Keratinocyte (primary cell): Measurements from ENCODE around the gene TCFL5. TPM values are rescaled to one million over a fixed set of nuclear protein-coding genes. Genes with fewer than 3 reads are reported as not detected.

Source experiments
- DNase-seq: peaks from one replicate; pipeline ENCODE4 v3.0.0-alpha.2; 2011; ENCODE audit warnings: low read depth, missing footprints, low spot score
- FAIRE-seq: peaks from 2 replicates; lab custom pipeline; 2011; peaks lifted over from hg19 to GRCh38; lab: Jason Lieb, UNC
- H2AFZ ChIP-seq: 2 replicates; pipeline ENCODE4 v1.6.0; 2012; ENCODE audit warnings: low read length, control low read depth, inconsistent platforms; ENCODE audit not compliant: control insufficient read depth
- H3K27ac ChIP-seq: 2 replicates; pipeline ENCODE4 v1.5.1; 2011; ENCODE audit warnings: low read length; ENCODE audit not compliant: control insufficient read depth, insufficient read depth
- H3K27me3 ChIP-seq: 3 replicates; pipeline ENCODE4 v1.6.0; 2011; ENCODE audit warnings: low read length; ENCODE audit not compliant: control insufficient read depth, insufficient read depth; ENCODE audit errors: extremely low read depth
- H3K36me3 ChIP-seq, 2 experiments: 2 replicates in 1 of 2; 3 replicates in 1 of 2; pipeline ENCODE4 v1.5.1; 2011; ENCODE audit warnings: low read length in 2 of 2, mild to moderate bottlenecking in 1 of 2; ENCODE audit not compliant: control insufficient read depth in 2 of 2, insufficient read depth in 2 of 2; ENCODE audit errors: extremely low read depth in 1 of 2
- H3K4me1 ChIP-seq: 3 replicates; pipeline ENCODE4 v1.5.1; 2011; ENCODE audit warnings: low read length; ENCODE audit not compliant: control insufficient read depth, insufficient read depth; ENCODE audit errors: extremely low read depth
- H3K4me2 ChIP-seq: 3 replicates; pipeline ENCODE4 v1.6.0; 2011; ENCODE audit warnings: low read depth, low read length; ENCODE audit not compliant: control insufficient read depth, insufficient read depth; ENCODE audit errors: extremely low read depth
- H3K4me3 ChIP-seq, 3 experiments: fragments of 200-600 bp in 1 of 3; sonication (generic) in 1 of 3; 2 replicates in 2 of 3; 3 replicates in 1 of 3; pipeline ENCODE4 v1.5.1; 2011 to 2016; ENCODE audit warnings: low read length in 3 of 3, mild to moderate bottlenecking in 3 of 3, control low read depth in 2 of 3, inconsistent platforms in 1 of 3, low read depth in 1 of 3, mixed read lengths in 1 of 3, mixed run types in 1 of 3, moderate library complexity in 1 of 3; ENCODE audit not compliant: control insufficient read depth in 2 of 3, insufficient read depth in 2 of 3; ENCODE audit errors: extremely low read depth in 1 of 3
- H3K79me2 ChIP-seq: 2 replicates; pipeline ENCODE4 v1.6.0; 2012; ENCODE audit warnings: low read length; ENCODE audit not compliant: control insufficient read depth, insufficient read depth
- H3K9ac ChIP-seq: 3 replicates; pipeline ENCODE4 v1.6.0; 2011; ENCODE audit warnings: low read length; ENCODE audit not compliant: control insufficient read depth, insufficient read depth; ENCODE audit errors: extremely low read depth
- H3K9me1 ChIP-seq: 3 replicates; pipeline ENCODE4 v1.6.0; 2011; ENCODE audit warnings: low read length; ENCODE audit not compliant: control insufficient read depth, insufficient read depth; ENCODE audit errors: extremely low read depth
- H3K9me3 ChIP-seq: 2 replicates; pipeline ENCODE4 v1.5.1; 2012; ENCODE audit warnings: low read depth, low read length; ENCODE audit not compliant: control insufficient read depth
- H4K20me1 ChIP-seq: 3 replicates; pipeline ENCODE4 v1.6.0; 2011; ENCODE audit warnings: low read length; ENCODE audit not compliant: control insufficient read depth, insufficient read depth; ENCODE audit errors: extremely low read depth
- CTCF ChIP-seq, 3 experiments: IDR thresholded peaks in 1 of 3; conservative IDR thresholded peaks in 1 of 3; optimal IDR thresholded peaks in 1 of 3; 2 replicates in 2 of 3; 3 replicates in 1 of 3; pipeline versions ENCODE3 to v1.5.1; 2011; ENCODE audit warnings: low read length in 3 of 3, mild to moderate bottlenecking in 3 of 3, moderate library complexity in 2 of 3, control low read depth in 1 of 3, inconsistent platforms in 1 of 3; ENCODE audit not compliant: insufficient read depth in 2 of 3; ENCODE audit errors: extremely low read depth in 1 of 3
- EZH2 ChIP-seq: IDR thresholded peaks from one replicate; pipeline ENCODE4 v1.6.1; 2012; ENCODE audit warnings: inconsistent platforms, mild to moderate bottlenecking, low read length, moderate library complexity
- dilution Hi-C: fragments of 300-500 bp; cut with MboI; formaldehyde crosslinking; loops from one replicate; pipeline ENCODE4 v1.7.0; 2020; ENCODE audit warnings: low sequenced_read_pairs; ENCODE audit not compliant: extremely low pct_ligation_motif_present
- polyA plus RNA-seq, 5 experiments: library from polyadenylated mRNA; depleted of rRNA in 3 of 5; stranded (reverse) in 3 of 5; stranded (forward) in 1 of 5; unstranded in 1 of 5; fragments of >200 nt; gene quantifications; 1 replicate in 1 of 5; 2 replicates in 3 of 5; 3 replicates in 1 of 5; pipeline versions ENCODE4 v1.2.1 to v1.2.3, GENCODE V29; 2011 to 2012; ENCODE audit warnings: missing spikeins in 2 of 5, low read depth in 1 of 5, low replicate concordance in 1 of 5

The TCFL5 gene
- polyA plus RNA-seq, 1 donor (not counting 4 experiments of a cell fraction or from before 2014, with no cell fraction given), result 14.6 TPM

GRCh38 chr20:62878244-62879038 lies 16.8 kb upstream of the TCFL5 start:
- dilution Hi-C loops, result no loop called here
- Histone ChIP-seq H3K4me3 (no peak overlapping the region), H3K27me3 (no peaks in the 10 kb centered on the region), H3K9ac (no peak overlapping the region), H3K27ac (no peak overlapping the region), H3K9me3 (no peaks in the 10 kb centered on the region), H3K36me3 (peaks cover 4% of the 10 kb centered on the region in 2 experiments), H3K4me2 (no peak overlapping the region), H3K4me1 (peaks cover 11% of the 10 kb centered on the region), H3K9me1 (no peaks in the 10 kb centered on the region), H2AFZ (no peak overlapping the region), H3K79me2 (no peaks in the 10 kb centered on the region), H4K20me1 (no peaks in the 10 kb centered on the region)
- FAIRE-seq, result no peak
- TF ChIP-seq EZH2 (no peak), CTCF (optimal IDR thresholded peaks at IDR 0.05 in 1 of 3, IDR thresholded peaks at IDR 0.05 in 1 of 3, conservative IDR thresholded peaks at IDR 0.05 in 1 of 3; ENCODE audit: extremely low read depth in 1 of 3, insufficient read depth in 2 of 3, low read length in 3 of 3) (no peak)
- DNase-seq, result no peak

- DNase-seq (no peak), FAIRE-seq (no peak)
- H3K4me3 ChIP-seq, result no peak overlapping the region
- H3K79me2 ChIP-seq, result no peaks in the 10 kb centered on the region
- H3K4me1 ChIP-seq, result peaks cover 11% of the 10 kb centered on the region
- no peak overlapping the region for H3K27ac ChIP-seq
- dilution Hi-C loops, result no loop called here
- H2AFZ ChIP-seq, result no peak overlapping the region
- H3K9ac ChIP-seq, result no peak overlapping the region
- no peaks in the 10 kb centered on the region for H4K20me1 ChIP-seq
- H3K27me3 ChIP-seq, result no peaks in the 10 kb centered on the region
- no peaks in the 10 kb centered on the region for H3K9me1 ChIP-seq
- peaks cover 4% of the 10 kb centered on the region in 2 experiments for H3K36me3 ChIP-seq
- TF ChIP-seq CTCF (optimal IDR thresholded peaks at IDR 0.05 in 1 of 3, IDR thresholded peaks at IDR 0.05 in 1 of 3, conservative IDR thresholded peaks at IDR 0.05 in 1 of 3; ENCODE audit: extremely low read depth in 1 of 3, insufficient read depth in 2 of 3, low read length in 3 of 3) (no peak), EZH2 (no peak)
- no peaks in the 10 kb centered on the region for H3K9me3 ChIP-seq
- H3K4me2 ChIP-seq, result no peak overlapping the region
Measured at GRCh38 chr20:62876902-62877816, 15.5 kb upstream of the TCFL5 start.
